K562 (cell line): ENCODE measurements around the gene DELE1. TPM values are rescaled to one million over a fixed set of nuclear protein-coding genes. Genes with fewer than 3 reads are reported as not detected.

Experiments
- BACH1 ChIP-seq: fragments of 200-800 bp; sonication (Bioruptor generic); IDR thresholded peaks from 2 replicates; pipeline ENCODE4 v1.6.1; 2016; ENCODE audit warnings: missing genetic modification characterization, missing compliant biosample characterization
- ESRRA ChIP-seq: fragments of 450-650 bp; IDR thresholded peaks from 2 replicates; pipeline ENCODE4 v1.6.1; 2014; ENCODE audit warnings: low read depth, mild to moderate bottlenecking, moderate library complexity, borderline replicate concordance
- NFE2 ChIP-seq: IDR thresholded peaks from 2 replicates; pipeline ENCODE4 v1.6.1; 2014; ENCODE audit warnings: antibody characterized with exemption, low read depth
- NFYB ChIP-seq: IDR thresholded peaks from 2 replicates; pipeline ENCODE4 v1.6.1; 2011; ENCODE audit warnings: mild to moderate bottlenecking, moderate library complexity; ENCODE audit not compliant: insufficient read length; ENCODE audit errors: extremely low read depth
- POLR2H ChIP-seq: IDR thresholded peaks from 2 replicates; pipeline ENCODE4 v1.6.1; 2016; ENCODE audit warnings: missing genetic modification characterization, low read depth, mild to moderate bottlenecking, control low read depth, missing compliant biosample characterization, moderate library complexity
- polyA plus RNA-seq, 8 experiments: library from polyadenylated mRNA; depleted of rRNA in 4 of 8; stranded (reverse) in 5 of 8; unstranded in 3 of 8; fragments of >200 nt; fragmentation: Nextera tagmentation in 2 of 8; fragmentation: Illumina TruSeq in 1 of 8; extraction: Ambion mirVana in 2 of 8; extraction: Trizol in 1 of 8; gene quantifications; 2 replicates each; pipeline versions ENCODE4 v1.2.1 to v1.2.3, GENCODE V29; 2011 to 2014; ENCODE audit warnings: inconsistent platforms in 1 of 8, missing spikeins in 1 of 8
- total RNA-seq, 7 experiments: library from RNA; depleted of rRNA in 6 of 7; stranded (reverse); fragments of >200 nt in 6 of 7; fragmentation: Illumina TruSeq in 2 of 7; extraction: Trizol in 2 of 7; gene quantifications; 2 replicates each; pipeline versions ENCODE4 v1.2.1 to v1.2.3, GENCODE V29; 2011 to 2021; ENCODE audit warnings: low replicate concordance in 1 of 7
- TF ChIP-seq, protein P1 (sequence below): fragments of 450-650 bp; IDR thresholded peaks from 2 replicates; pipeline ENCODE4 v1.6.1; 2016; ENCODE audit warnings: mild to moderate bottlenecking, moderate library complexity
- TF ChIP-seq, protein P2 (sequence below), 2 experiments: fragments of 450-650 bp in 1 of 2; sonication (generic) in 1 of 2; formaldehyde crosslinking in 1 of 2; IDR thresholded peaks in 1 of 2; conservative IDR thresholded peaks in 1 of 2; 2 replicates each; pipeline versions ENCODE4 v1.6.1 to v1.8.1; 2016 to 2023; ENCODE audit warnings: mild to moderate bottlenecking in 2 of 2, moderate library complexity in 2 of 2, inconsistent platforms in 1 of 2, missing genetic modification reagents in 1 of 2
- TF ChIP-seq, protein P3 (sequence below): fragments of 450-650 bp; IDR thresholded peaks from 2 replicates; pipeline ENCODE4 v1.6.1; 2017; ENCODE audit warnings: antibody characterized with exemption
- TF ChIP-seq, protein P4 (sequence below): fragments of 450-650 bp; conservative IDR thresholded peaks from 2 replicates; pipeline ENCODE4 v1.6.1; 2016; ENCODE audit warnings: missing genetic modification characterization, low read depth, mild to moderate bottlenecking, missing compliant biosample characterization, moderate library complexity

DELE1 gene
- total and polyA plus RNA-seq, 9 of the 15 experiments (the other 6 are each of a cell fraction or from before 2014, with no cell fraction given): 16.6 to 74.4 (median 49.8) TPM

DNA sequence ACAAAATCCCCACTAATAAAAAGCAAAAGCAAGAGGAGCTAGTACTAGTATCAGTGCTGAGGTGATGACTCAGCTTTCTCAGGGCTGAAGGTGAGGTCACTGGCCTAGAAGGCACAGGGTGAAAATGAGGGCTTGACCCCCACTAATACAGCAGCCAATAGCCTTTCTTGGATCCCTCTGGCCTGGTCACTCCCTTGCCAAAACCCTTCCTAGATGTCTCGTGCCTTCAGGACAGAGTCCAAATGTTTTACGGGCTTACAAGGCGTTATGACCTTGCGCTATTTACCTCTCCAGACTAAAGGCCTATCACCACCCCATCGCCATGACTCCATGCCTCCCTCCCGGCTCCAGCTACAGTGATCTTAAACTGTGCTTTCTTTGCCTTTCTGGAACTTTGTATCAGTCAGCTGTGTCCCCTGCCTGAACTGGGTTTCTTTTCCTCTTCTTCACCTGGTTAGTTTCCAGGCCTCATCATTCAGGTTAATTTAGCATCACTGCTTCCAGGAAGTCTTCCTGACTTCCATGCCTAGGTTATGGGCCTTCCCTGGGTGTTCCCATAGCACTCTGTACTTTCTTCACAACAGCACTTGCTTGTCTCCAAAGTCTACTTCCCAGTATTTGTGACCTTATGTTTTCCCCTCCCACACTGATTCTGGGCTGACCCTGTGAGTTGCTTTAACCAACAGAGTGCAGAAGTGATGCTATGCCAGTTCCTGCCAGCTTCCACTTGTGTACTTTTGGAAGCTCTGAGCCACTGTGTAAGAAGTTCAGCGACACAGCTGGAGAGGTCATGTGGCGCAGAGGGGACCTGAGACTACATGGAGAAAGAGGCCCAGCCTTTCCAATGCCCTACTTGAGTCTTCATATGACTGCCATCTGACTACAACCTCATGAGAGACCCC, 4.2 kb upstream of the DELE1 start (continued):
- TF ChIP-seq, protein P1, sequence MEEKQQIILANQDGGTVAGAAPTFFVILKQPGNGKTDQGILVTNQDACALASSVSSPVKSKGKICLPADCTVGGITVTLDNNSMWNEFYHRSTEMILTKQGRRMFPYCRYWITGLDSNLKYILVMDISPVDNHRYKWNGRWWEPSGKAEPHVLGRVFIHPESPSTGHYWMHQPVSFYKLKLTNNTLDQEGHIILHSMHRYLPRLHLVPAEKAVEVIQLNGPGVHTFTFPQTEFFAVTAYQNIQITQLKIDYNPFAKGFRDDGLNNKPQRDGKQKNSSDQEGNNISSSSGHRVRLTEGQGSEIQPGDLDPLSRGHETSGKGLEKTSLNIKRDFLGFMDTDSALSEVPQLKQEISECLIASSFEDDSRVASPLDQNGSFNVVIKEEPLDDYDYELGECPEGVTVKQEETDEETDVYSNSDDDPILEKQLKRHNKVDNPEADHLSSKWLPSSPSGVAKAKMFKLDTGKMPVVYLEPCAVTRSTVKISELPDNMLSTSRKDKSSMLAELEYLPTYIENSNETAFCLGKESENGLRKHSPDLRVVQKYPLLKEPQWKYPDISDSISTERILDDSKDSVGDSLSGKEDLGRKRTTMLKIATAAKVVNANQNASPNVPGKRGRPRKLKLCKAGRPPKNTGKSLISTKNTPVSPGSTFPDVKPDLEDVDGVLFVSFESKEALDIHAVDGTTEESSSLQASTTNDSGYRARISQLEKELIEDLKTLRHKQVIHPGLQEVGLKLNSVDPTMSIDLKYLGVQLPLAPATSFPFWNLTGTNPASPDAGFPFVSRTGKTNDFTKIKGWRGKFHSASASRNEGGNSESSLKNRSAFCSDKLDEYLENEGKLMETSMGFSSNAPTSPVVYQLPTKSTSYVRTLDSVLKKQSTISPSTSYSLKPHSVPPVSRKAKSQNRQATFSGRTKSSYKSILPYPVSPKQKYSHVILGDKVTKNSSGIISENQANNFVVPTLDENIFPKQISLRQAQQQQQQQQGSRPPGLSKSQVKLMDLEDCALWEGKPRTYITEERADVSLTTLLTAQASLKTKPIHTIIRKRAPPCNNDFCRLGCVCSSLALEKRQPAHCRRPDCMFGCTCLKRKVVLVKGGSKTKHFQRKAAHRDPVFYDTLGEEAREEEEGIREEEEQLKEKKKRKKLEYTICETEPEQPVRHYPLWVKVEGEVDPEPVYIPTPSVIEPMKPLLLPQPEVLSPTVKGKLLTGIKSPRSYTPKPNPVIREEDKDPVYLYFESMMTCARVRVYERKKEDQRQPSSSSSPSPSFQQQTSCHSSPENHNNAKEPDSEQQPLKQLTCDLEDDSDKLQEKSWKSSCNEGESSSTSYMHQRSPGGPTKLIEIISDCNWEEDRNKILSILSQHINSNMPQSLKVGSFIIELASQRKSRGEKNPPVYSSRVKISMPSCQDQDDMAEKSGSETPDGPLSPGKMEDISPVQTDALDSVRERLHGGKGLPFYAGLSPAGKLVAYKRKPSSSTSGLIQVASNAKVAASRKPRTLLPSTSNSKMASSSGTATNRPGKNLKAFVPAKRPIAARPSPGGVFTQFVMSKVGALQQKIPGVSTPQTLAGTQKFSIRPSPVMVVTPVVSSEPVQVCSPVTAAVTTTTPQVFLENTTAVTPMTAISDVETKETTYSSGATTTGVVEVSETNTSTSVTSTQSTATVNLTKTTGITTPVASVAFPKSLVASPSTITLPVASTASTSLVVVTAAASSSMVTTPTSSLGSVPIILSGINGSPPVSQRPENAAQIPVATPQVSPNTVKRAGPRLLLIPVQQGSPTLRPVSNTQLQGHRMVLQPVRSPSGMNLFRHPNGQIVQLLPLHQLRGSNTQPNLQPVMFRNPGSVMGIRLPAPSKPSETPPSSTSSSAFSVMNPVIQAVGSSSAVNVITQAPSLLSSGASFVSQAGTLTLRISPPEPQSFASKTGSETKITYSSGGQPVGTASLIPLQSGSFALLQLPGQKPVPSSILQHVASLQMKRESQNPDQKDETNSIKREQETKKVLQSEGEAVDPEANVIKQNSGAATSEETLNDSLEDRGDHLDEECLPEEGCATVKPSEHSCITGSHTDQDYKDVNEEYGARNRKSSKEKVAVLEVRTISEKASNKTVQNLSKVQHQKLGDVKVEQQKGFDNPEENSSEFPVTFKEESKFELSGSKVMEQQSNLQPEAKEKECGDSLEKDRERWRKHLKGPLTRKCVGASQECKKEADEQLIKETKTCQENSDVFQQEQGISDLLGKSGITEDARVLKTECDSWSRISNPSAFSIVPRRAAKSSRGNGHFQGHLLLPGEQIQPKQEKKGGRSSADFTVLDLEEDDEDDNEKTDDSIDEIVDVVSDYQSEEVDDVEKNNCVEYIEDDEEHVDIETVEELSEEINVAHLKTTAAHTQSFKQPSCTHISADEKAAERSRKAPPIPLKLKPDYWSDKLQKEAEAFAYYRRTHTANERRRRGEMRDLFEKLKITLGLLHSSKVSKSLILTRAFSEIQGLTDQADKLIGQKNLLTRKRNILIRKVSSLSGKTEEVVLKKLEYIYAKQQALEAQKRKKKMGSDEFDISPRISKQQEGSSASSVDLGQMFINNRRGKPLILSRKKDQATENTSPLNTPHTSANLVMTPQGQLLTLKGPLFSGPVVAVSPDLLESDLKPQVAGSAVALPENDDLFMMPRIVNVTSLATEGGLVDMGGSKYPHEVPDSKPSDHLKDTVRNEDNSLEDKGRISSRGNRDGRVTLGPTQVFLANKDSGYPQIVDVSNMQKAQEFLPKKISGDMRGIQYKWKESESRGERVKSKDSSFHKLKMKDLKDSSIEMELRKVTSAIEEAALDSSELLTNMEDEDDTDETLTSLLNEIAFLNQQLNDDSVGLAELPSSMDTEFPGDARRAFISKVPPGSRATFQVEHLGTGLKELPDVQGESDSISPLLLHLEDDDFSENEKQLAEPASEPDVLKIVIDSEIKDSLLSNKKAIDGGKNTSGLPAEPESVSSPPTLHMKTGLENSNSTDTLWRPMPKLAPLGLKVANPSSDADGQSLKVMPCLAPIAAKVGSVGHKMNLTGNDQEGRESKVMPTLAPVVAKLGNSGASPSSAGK: peak; percentile 51; the same call in 1 of the 2 replicates
- TF ChIP-seq, protein P2, sequence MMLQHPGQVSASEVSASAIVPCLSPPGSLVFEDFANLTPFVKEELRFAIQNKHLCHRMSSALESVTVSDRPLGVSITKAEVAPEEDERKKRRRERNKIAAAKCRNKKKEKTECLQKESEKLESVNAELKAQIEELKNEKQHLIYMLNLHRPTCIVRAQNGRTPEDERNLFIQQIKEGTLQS (IDR thresholded peaks at IDR 0.05): peak; percentile 95
- TF ChIP-seq, protein P2 (CRISPR knock-in tag; conservative IDR thresholded peaks at IDR 0.05): 0 out of 2 replicates have a peak, but pooled peaks have one; percentile 47
- TF ChIP-seq ESRRA (peak; percentile 76), POLR2H (tag) (no peak), NFE2 (peak; percentile 96), NFYB (peak; percentile 59), BACH1 (tag) (peak; percentile 90)
- TF ChIP-seq, protein P3, sequence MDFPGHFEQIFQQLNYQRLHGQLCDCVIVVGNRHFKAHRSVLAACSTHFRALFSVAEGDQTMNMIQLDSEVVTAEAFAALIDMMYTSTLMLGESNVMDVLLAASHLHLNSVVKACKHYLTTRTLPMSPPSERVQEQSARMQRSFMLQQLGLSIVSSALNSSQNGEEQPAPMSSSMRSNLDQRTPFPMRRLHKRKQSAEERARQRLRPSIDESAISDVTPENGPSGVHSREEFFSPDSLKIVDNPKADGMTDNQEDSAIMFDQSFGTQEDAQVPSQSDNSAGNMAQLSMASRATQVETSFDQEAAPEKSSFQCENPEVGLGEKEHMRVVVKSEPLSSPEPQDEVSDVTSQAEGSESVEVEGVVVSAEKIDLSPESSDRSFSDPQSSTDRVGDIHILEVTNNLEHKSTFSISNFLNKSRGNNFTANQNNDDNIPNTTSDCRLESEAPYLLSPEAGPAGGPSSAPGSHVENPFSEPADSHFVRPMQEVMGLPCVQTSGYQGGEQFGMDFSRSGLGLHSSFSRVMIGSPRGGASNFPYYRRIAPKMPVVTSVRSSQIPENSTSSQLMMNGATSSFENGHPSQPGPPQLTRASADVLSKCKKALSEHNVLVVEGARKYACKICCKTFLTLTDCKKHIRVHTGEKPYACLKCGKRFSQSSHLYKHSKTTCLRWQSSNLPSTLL: no peak
- TF ChIP-seq, protein P4, sequence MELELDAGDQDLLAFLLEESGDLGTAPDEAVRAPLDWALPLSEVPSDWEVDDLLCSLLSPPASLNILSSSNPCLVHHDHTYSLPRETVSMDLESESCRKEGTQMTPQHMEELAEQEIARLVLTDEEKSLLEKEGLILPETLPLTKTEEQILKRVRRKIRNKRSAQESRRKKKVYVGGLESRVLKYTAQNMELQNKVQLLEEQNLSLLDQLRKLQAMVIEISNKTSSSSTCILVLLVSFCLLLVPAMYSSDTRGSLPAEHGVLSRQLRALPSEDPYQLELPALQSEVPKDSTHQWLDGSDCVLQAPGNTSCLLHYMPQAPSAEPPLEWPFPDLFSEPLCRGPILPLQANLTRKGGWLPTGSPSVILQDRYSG (tag): peak; percentile 79
